ENCODE measurements around the gene MGAT4C.

DNA sequence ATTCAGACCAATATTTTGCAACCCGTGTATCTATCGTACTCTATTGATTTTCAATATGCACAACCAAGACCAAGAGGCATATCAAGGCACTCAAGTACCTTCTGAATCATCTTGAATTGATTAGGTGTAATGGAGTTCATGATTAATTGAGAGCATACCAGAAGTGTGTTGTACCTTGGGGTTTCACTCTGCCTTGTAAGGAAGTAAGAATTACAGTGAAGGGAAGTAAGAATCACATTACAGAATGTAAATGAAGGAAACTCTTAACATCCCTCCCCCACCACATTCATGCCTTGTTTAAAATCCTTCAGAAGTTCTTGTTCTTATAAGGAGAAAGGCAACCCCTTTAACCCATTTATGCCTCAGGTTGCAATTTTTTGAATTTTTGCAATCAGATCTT, 5.4 kb upstream of the MGAT4C start:
- TF ChIP-seq CTCF (conservative IDR thresholded peaks at IDR 0.05) (no peak), EZH2 (IDR thresholded peaks at IDR 0.05; ENCODE audit: low read depth) (no peak)

Measured in PC-9 (cell line).